Esophagus mucosa (tissue), 1 donor: Measurements from ENCODE around the gene CHIC1. TPM values are rescaled to one million over a fixed set of nuclear protein-coding genes. Genes with fewer than 3 reads are reported as not detected.

ENCODE experiments used
- total RNA-seq: library from RNA; stranded (reverse); gene quantifications from one replicate; pipeline ENCODE4 v1.2.4, GENCODE V29; 2023
- donor health status: DM: yes; HTN: yes; CAD: no.

Gene CHIC1
- total RNA-seq, 1 donor from 2014 or later = 1.8 TPM

Other genes with a start within 250 kb of the CHIC1 start
- gene CDX4, start 116.1 kb upstream of the CHIC1 start, total RNA-seq = not detected